CD14-positive monocyte (primary cell): ENCODE results near the gene PHLDA3. TPM values are rescaled to one million over a fixed set of nuclear protein-coding genes. Genes with fewer than 3 reads are reported as not detected.

ENCODE experiments used
- DNase-seq, 3 donors: peaks; one replicate each; pipeline ENCODE4 v3.0.0-alpha.2; 2011 to 2022
- H2AFZ ChIP-seq: 2 replicates; pipeline ENCODE4 v1.6.0; 2012; ENCODE audit warnings: mild to moderate bottlenecking, low read depth, low read length, inconsistent platforms; ENCODE audit not compliant: insufficient read depth, poor library complexity, severe bottlenecking
- H3K27ac ChIP-seq, 2 donors: 1 replicate in 1 of 2; 2 replicates in 1 of 2; pipeline ENCODE4 v1.5.1; 2012 to 2013; ENCODE audit warnings: low read length in 2 of 2, control low read depth in 1 of 2, inconsistent platforms in 1 of 2, low read depth in 1 of 2, mild to moderate bottlenecking in 1 of 2
- H3K27me3 ChIP-seq, 2 donors: one replicate each; pipeline versions ENCODE4 v1.6.0 to v1.6.1; 2011 to 2013; ENCODE audit warnings: low read length in 2 of 2; ENCODE audit not compliant: control insufficient read depth in 2 of 2, insufficient read depth in 2 of 2
- H3K36me3 ChIP-seq, 2 donors: replicated peaks in 1 of 2; 1 replicate in 1 of 2; 2 replicates in 1 of 2; pipeline versions ENCODE4 v1.5.1 to v1.6.1; 2012 to 2013; ENCODE audit warnings: low read length in 2 of 2, control low read depth in 1 of 2, inconsistent platforms in 1 of 2, mild to moderate bottlenecking in 1 of 2; ENCODE audit not compliant: insufficient read depth in 2 of 2, control insufficient read depth in 1 of 2
- H3K4me1 ChIP-seq, 2 donors: 1 replicate in 1 of 2; 2 replicates in 1 of 2; pipeline versions ENCODE4 v1.5.1 to v1.6.1; 2012 to 2013; ENCODE audit warnings: low read length in 2 of 2, control low read depth in 1 of 2, inconsistent platforms in 1 of 2, mild to moderate bottlenecking in 1 of 2, moderate library complexity in 1 of 2; ENCODE audit not compliant: insufficient read depth in 2 of 2, control insufficient read depth in 1 of 2
- H3K4me2 ChIP-seq: replicated peaks from 2 replicates; pipeline ENCODE3; 2012; ENCODE audit warnings: low read length, moderate library complexity, mild to moderate bottlenecking; ENCODE audit not compliant: poor library complexity, severe bottlenecking; ENCODE audit errors: extremely low read depth
- H3K4me3 ChIP-seq, 3 experiments: fragments of 200-600 bp in 1 of 3; sonication (generic) in 1 of 3; replicated peaks in 1 of 3; 1 replicate in 2 of 3; 2 replicates in 1 of 3; pipeline ENCODE4 v1.5.1; 2011 to 2013; ENCODE audit warnings: low read length in 3 of 3, mild to moderate bottlenecking in 3 of 3, control low read depth in 2 of 3, low read depth in 2 of 3, inconsistent platforms in 1 of 3, moderate library complexity in 1 of 3
- H3K79me2 ChIP-seq: 2 replicates; pipeline ENCODE4 v1.6.0; 2012; ENCODE audit warnings: mild to moderate bottlenecking, control low read depth, inconsistent platforms, low read length, moderate library complexity; ENCODE audit not compliant: insufficient read depth
- H3K9ac ChIP-seq: 2 replicates; pipeline ENCODE4 v1.6.0; 2017; ENCODE audit warnings: low read length, mild to moderate bottlenecking; ENCODE audit not compliant: insufficient read depth, poor library complexity, severe bottlenecking
- H3K9me3 ChIP-seq, 2 donors: replicated peaks in 1 of 2; 1 replicate in 1 of 2; 2 replicates in 1 of 2; pipeline versions ENCODE4 v1.5.1 to v1.6.1; 2012 to 2013; ENCODE audit warnings: low read length in 2 of 2, control low read depth in 1 of 2; ENCODE audit not compliant: control insufficient read depth in 1 of 2, insufficient read depth in 1 of 2
- H4K20me1 ChIP-seq: 2 replicates; pipeline ENCODE4 v1.6.0; 2012; ENCODE audit warnings: mild to moderate bottlenecking, low read length, control low read depth, moderate library complexity; ENCODE audit not compliant: insufficient read depth
- H3K27ac Mint-ChIP-seq, 7 donors: one replicate each; pipeline ENCODE4 v1.8.0; 2020; ENCODE audit warnings: mild to moderate bottlenecking in 7 of 7, mixed read lengths in 7 of 7, moderate library complexity in 6 of 7, inconsistent platforms in 2 of 7
- H3K27me3 Mint-ChIP-seq, 3 donors: one replicate each; pipeline ENCODE4 v1.8.0; 2021 to 2022; ENCODE audit warnings: low read depth in 3 of 3, mild to moderate bottlenecking in 3 of 3, mixed read lengths in 3 of 3, moderate library complexity in 3 of 3, inconsistent platforms in 1 of 3
- H3K36me3 Mint-ChIP-seq, 2 donors: one replicate each; pipeline ENCODE4 v1.8.0; 2020; ENCODE audit warnings: mixed read lengths in 2 of 2, inconsistent platforms in 1 of 2, mild to moderate bottlenecking in 1 of 2
- H3K4me1 Mint-ChIP-seq: one replicate; pipeline ENCODE4 v1.8.0; 2020; ENCODE audit warnings: mild to moderate bottlenecking, mixed read lengths
- H3K4me3 Mint-ChIP-seq, 2 donors: one replicate each; pipeline ENCODE4 v1.8.0; 2020; ENCODE audit warnings: mild to moderate bottlenecking in 2 of 2, mixed read lengths in 2 of 2, moderate library complexity in 1 of 2
- H3K9me3 Mint-ChIP-seq, 7 donors: one replicate each; pipeline ENCODE4 v1.8.0; 2020 to 2022; ENCODE audit warnings: mixed read lengths in 7 of 7, mild to moderate bottlenecking in 6 of 7, moderate library complexity in 6 of 7, inconsistent platforms in 2 of 7
- CTCF ChIP-seq: fragments of 200-600 bp; IDR thresholded peaks from one replicate; pipeline ENCODE4 v1.8.0; 2022; ENCODE audit warnings: antibody characterized with exemption, mild to moderate bottlenecking
- WGBS: methylation state at CpG from one replicate; pipeline ENCODE4 v1.1.5; 2013; ENCODE audit warnings: missing lambda C conversion rate; ENCODE audit not compliant: insufficient coverage; 5-methylcytosine and 5-hydroxymethylcytosine counted together
- intact Hi-C, 2 donors: fragments of 100-400 bp; cut with micrococcal nuclease; formaldehyde crosslinking; loops; one replicate each; pipeline versions ENCODE4 v1.15.0 to v1.15.1; 2023
- polyA plus RNA-seq, 3 donors: library from polyadenylated mRNA; depleted of rRNA in 1 of 3; unstranded in 2 of 3; stranded (reverse) in 1 of 3; fragments of 300-500 nt in 2 of 3; fragments of >200 nt in 1 of 3; fragmentation: Illumina TruSeq in 2 of 3; gene quantifications; 1 replicate in 2 of 3; 2 replicates in 1 of 3; pipeline ENCODE4 v1.2.3, GENCODE V29; 2012 to 2021

PHLDA3 gene
- polyA plus RNA-seq, 3 donors = 0.08 TPM; not detected in 2

DNA sequence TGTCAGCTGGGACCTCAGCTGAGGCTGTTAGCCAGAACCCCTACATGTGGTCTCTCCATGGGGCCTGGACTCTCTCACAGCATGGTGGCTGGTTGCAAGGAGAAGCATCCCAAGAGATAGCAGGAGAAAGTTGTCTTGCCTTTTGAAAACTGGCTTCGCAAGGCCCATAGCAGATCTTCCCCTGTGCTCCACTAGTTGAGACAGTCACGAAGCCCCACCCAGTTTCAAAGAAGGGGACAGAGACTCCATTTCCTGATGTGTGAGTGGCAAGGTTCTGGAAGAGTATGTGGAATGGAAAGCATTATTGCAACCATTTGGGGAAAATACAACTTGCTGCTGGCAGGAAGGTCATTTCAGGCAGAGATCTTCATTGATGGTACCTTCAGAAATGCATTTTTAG lies 45.5 kb upstream of the PHLDA3 start:
- no peak overlapping the region for H3K27ac ChIP-seq
- no CpG with 5 or more reads among the region's 2 CpGs for WGBS
- H3K79me2 ChIP-seq = no peaks in the 10 kb centered on the region
- intact Hi-C loops = loop anchor here in 1 of 2 donors (5.0 kb wide), 1 partner anchor 67 kb away; no protein-coding TSS in a partner anchor
- Mint-ChIP-seq H3K27ac (no peak overlapping the region), H3K9me3 (no peaks in the 10 kb centered on the region), H3K27me3 (peaks cover 0 to 1% (median 0%) of the 10 kb centered on the region in 3 donors), H3K4me1 (peaks cover 40% of the 10 kb centered on the region), H3K4me3 (no peak overlapping the region), H3K36me3 (peaks cover 12 to 20% of the 10 kb centered on the region in 2 donors)
- H3K9ac ChIP-seq = no peak overlapping the region
- H4K20me1 ChIP-seq = no peaks in the 10 kb centered on the region
- TF ChIP-seq CTCF = no peak
- H3K4me3 ChIP-seq = no peak overlapping the region
- peaks cover 18 to 22% of the 10 kb centered on the region in 2 donors for H3K4me1 ChIP-seq
- no peak overlapping the region for H2AFZ ChIP-seq
- no peaks in the 10 kb centered on the region for H3K9me3 ChIP-seq
- H3K4me2 ChIP-seq = no peak overlapping the region
- H3K36me3 ChIP-seq = no peaks in the 10 kb centered on the region
- no peaks in the 10 kb centered on the region for H3K27me3 ChIP-seq
- no peak for DNase-seq

- peaks cover 12 to 19% of the 10 kb centered on the region in 2 donors for H3K36me3 Mint-ChIP-seq
Measured at GRCh38 chr1:201513498-201514243, 44.7 kb upstream of the PHLDA3 start.

More at GRCh38 chr1:201513498-201514243, 44.7 kb upstream of the PHLDA3 start:
- peaks cover 18 to 27% of the 10 kb centered on the region in 2 donors for H3K4me1 ChIP-seq
- Mint-ChIP-seq H3K4me3 (no peak overlapping the region), H3K4me1 (peaks cover 44% of the 10 kb centered on the region), H3K27me3 (peaks cover 0 to 1% (median 0%) of the 10 kb centered on the region in 3 donors), H3K27ac (no peak overlapping the region), H3K9me3 (no peaks in the 10 kb centered on the region)
- no peak for TF ChIP-seq CTCF
- no peaks in the 10 kb centered on the region for H4K20me1 ChIP-seq
- H3K4me3 ChIP-seq = no peak overlapping the region
- WGBS = 100% methylated on average over 3 of the region's 6 CpGs
- intact Hi-C loops = loop anchor here (1.0 to 5.0 kb wide), 3 partner anchors 31 to 66 kb away; no protein-coding TSS in a partner anchor
- H3K79me2 ChIP-seq = no peaks in the 10 kb centered on the region
- H2AFZ ChIP-seq = no peak overlapping the region
- no peaks in the 10 kb centered on the region for H3K9me3 ChIP-seq
- no peak overlapping the region for H3K27ac ChIP-seq
- DNase-seq = no peak
- no peak overlapping the region for H3K4me2 ChIP-seq
- H3K9ac ChIP-seq = no peak overlapping the region
- H3K27me3 ChIP-seq = no peaks in the 10 kb centered on the region
- no peaks in the 10 kb centered on the region for H3K36me3 ChIP-seq
